HG03342 (cell line): ENCODE results near the gene CASD1.

Experiments used
- ATAC-seq: cut with Tn5 transposase; IDR thresholded peaks from one replicate; pipeline ENCODE4 v1.9.1; 2021; ENCODE audit warnings: mild to moderate bottlenecking, moderate library complexity; ENCODE audit not compliant: unreplicated experiment

CASD1 gene

DNA sequence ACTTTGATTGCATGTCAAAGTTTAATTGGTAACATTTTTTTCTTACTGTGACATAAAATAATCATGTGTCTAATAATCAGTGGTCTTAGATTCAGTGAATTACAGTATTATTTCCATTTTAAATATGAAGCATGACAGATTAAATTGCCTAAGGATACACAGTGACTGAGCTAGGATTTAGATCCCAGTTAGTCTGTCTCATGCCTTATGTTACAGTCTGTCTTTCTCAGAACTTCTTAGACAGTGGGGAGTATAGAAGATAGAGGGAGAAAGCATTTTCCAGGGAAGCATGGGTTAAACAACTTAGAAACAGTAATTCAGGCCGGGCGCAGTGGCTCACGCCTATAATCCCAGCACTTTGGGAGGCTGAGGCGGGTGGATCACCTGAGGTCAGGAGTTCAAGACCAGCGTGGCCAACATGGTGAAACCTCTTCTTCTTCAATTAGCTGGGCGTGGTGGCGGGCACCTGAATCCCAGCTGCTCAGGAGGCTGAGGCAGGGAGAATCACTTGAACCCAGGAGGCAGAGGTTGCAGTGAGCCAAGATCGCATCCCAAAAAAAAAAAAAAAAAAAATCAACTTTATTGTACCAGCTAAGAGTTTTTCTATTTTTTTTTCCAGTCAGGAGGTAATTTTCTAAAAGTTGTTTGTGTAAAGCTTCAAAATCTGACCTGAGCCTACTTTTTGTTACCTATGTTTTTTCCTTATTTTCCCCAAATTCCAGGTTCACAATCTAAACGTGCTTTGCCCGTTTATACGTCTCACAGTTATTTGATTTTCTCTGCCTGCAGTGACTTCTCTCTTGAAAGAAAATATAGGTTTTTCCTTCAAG, 3.3 kb downstream of the CASD1 start:
- no peak for ATAC-seq

DNA sequence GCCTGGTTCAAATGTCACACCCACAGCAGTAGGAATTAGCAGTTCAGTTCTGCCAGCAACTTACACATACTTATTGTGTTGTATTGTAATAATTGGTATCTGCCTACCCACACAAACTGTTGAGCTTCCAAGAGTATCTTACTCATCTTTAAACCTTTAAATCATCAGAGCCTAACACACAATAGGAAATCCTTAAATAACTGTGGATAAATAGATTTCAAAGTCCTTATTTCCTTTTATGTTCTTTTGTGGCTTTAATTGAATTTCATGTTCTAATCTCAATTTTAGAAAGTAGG, 3.9 kb downstream of the CASD1 start:
- no peak for ATAC-seq

DNA sequence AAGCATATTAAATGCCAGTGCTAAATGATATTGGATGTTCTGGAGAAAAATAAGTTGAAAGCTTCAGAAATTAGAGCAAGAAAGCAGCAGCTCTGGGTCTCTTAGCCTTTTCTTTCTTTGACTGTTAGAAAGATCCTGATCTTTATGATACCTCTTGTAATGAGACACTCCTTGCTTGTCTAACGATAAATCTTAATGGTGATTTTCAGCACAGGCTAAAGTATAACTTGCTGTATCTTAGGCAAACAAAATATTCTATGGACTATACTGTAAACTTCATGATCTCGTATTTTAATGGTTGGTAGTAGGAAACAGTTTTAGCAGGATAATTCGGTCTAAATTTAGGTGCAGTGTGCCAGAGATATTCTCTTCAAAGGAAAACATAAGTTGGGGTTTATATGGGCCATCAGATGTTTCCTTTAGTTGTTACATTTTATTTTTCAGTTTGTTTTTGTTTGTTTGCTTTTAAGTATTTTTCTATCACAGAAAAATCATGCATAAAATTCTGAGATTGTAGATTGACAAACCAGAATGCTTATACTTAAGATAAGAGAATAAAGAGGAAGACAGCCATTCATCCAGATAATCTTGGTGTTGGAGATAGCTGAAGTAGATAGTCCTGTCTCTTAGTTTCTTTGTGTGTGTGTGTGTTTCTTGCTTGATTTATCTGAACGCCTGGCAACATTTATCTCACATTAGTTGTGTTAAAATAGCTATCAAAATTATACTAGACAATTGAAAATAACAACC, 4.7 kb downstream of the CASD1 start:
- no peak for ATAC-seq

DNA sequence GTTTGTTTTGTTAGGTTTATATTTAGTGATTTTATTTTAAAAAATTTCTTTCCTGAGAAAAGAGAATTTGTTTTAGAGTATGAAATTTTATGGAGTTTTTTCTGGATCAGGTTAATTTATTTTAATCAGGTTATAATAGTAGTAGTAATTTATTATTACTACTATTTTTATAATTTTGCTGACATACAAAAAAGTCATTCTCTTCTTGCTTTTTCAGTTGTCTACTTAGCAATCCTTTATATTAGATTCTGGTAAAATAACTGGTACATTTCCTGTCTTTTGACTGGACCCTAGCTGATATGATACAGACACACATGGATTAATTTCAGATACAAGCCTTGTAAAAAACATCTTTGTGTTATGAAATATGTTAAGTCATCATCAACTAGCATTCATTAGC, 5.3 kb downstream of the CASD1 start:
- ATAC-seq, result no peak

DNA sequence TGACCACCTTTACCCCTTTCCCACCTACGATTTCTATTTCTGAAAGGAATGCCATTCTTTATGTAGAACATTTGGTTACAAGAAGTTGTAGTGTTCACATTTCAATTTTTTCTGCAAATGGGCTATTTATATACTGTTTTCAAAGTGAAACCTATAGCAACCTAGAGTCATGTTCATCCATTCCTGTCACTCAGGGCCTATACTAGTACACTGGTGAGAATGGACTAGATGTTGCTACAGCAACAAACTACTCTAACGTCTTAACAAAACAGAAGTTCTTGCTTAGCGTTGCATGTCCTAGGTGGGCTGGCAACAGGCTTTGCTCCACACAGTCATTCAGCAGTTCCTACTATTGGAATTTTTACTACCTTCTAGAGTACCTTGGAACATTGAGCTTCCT, 16.3 kb downstream of the CASD1 start:
- peak; percentile 64 for ATAC-seq

DNA sequence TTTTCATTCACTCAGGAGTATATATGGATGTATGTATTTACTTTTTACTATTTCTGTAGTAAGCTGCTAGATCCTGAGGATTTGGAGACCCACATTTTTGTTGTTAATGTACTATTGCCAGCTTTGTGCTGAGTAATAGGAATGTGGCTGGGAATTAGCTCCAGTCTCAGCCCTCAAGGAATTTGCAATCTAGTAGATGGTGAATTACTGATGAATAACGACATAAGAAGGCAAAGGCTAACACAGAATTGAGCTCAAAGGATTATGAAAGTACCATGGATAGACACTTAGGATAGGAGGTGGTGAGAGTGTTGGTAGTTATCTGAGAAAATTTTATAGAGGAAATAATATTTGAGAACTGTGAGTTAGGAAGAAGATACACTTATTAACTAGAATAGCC, 19.9 kb downstream of the CASD1 start:
- ATAC-seq, result no peak

DNA sequence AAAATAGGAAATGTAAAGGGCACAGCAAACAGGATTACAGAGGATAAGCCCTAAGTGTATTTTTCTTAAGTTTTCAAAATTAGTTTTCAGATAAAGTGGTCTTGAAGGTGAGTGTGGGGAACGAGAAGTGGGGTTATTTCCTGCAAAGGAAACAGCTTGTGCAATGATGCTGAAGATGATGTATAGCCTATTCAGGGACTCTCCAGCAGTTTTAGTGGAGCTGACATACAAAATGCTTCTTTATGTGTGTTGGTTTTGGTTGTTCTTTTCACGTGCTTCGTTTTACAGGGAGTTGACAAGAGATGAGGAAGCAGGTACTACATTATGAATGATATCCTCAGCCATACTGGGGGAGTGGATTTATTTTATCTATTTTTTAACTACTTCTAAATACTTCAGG, 20.5 kb downstream of the CASD1 start:
- no peak for ATAC-seq

DNA sequence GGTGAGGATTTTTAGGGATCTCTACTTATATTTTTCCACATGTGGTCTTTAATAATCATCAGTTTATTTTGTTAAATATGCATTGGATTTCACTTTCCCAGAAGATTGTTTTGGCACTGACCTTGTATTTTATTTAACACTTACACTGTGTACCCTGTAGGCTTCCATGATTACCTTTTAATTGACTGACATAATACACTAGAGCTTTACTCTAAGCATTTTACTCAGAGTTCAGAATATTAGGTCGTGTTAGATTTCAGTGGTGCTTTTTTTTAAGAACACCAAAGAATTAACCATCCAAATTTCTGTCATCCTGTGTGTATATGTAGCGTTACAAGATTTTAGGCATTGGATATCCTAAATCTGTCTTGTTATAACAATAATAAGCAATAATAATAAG, 23.1 kb downstream of the CASD1 start:
- ATAC-seq, result no peak

DNA sequence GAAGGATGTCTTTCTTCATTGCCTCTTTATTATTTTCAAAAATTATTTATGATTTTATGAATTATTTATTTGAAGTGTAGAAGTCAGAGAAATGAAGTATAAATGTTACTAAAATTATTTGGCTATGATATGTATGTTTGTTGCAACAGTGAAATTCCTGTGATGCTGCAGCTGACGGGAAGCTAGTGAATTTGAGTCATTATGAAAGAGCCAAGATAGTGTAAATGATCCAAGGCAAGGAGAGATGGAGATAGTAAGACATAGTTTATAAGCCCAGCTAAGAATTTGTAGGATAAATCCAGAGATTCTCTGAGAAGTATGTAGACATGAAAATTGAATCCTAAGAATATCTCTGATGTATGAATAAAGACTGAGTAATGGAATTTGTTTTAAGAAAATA, 30.8 kb downstream of the CASD1 start:
- ATAC-seq, result no peak

DNA sequence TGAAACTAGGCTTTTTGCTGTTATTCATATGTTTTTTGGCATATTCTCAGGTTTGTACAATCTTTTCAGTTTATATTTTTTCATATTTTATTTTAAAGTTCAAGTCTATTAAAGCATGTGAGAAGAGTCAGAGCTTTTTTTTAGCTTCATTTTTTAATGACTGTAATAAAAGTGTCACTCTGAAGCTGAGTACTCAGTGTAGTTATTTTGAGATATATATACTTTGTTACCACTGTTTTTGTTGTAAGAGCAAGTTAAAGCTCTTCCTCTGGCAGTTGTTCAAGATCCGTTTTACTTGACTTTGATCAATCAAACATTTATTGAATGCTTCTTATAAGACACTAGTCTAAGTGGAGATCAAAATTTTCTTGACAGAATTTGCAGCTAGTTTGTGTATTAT, 37.5 kb downstream of the CASD1 start:
- ATAC-seq, result no peak

DNA sequence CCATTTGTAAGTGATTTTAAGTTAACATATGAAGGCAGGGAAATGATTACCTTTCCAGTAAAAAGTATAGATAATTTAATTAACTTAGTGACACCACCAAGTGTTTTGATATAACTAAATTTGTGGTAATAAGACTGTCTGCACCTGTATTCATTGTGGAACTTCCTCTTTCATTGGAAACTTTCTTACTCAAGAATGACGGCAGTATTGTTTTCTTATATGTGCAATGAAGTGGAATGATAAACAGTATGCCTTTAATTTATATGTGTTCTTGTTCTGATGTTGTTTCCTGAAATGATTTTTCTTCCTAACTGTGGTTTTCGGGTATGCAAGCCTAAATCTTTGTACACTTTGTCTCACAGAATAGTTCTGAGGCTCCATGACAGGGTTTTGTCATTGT, 46.4 kb downstream of the CASD1 start:
- peak; percentile 73 for ATAC-seq

DNA sequence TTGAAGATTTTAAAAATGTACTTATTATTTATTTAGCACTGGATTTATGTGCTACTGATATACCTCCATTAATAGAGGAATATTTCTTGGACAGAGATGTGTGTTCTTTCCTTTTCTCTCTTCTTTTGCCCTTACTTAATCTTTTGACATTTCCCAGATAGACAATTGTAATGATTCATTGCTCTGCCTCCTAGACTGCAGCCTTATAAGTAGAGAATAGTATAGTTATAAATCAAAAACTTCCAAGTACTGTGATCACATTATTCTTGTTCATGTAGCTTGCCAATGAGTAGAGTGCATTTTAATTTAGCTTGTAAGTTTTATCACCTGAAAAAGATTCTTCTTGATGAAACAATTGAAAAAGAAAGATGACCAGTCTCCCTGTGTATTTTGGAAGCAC, 47.6 kb downstream of the CASD1 start:
- no peak for ATAC-seq

DNA sequence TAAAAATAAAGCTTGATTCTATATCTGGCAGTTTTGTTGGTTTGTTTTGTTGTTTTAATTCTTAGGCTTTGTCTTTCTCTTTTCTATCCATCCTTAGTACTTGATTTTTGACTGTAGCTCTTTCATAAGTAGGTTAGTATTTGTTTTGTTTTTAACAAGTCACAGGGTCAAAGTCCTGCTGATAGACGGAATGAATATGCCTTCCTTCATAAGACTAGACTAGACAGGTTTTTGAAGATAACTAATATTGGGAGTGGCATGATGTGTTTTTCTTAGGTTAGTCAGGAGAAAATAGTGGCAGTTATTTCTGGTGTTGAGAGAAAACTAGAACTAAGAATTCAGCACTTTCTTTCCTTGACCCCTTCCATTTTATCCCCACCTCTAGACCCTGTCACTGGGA, 50.4 kb downstream of the CASD1 start:
- no peak for ATAC-seq

DNA sequence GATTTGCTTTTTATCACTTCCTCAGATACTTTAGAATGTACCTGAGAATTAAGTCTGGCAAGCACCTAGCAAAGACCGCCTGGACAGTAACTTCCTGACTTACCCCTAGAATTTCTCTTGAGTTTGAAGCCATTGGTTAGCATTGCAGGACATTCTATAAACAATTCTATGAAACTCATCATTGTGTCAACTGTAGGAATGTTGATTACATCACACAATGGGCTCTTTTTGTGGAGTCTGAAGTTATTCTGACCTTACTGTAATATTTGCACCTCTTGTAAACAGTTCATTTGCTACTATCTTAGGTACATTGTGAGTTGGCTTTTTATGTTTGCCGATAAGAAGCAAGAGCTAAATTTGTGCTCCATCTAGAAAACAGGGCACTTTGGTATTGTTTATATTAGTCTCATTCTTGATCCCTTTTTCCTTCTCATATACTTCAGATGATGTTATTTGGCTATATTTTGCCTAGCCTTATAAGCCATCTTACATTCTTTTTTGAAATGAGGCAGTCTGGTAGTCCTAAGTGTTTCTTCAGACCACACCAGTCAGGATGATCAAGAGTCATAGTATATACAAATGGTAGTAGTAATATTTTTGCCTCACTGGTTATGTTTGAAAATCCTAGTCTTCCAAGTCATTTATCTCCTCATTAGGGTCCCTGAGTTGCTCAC, 52.4 kb downstream of the CASD1 start:
- no peak for ATAC-seq

DNA sequence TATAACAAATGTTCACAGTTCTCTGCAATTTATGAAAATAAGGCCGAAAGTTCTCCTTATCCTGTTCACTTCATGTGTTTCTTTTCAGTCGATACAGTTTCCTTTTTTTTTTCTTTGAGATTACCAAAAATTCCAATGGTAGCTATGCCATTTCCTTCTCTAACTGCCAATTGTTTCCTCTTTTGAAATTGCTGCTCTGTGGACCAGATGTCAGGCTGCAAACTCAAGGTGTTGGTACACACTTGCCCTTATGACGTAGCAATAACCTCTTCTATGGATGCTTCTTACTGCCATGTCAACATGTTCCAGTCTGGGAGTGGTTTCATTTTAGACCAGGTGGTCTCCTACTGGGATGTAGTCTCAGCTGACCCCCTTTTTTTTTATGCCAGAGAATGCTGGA, 52.9 kb downstream of the CASD1 start:
- no peak for ATAC-seq

DNA sequence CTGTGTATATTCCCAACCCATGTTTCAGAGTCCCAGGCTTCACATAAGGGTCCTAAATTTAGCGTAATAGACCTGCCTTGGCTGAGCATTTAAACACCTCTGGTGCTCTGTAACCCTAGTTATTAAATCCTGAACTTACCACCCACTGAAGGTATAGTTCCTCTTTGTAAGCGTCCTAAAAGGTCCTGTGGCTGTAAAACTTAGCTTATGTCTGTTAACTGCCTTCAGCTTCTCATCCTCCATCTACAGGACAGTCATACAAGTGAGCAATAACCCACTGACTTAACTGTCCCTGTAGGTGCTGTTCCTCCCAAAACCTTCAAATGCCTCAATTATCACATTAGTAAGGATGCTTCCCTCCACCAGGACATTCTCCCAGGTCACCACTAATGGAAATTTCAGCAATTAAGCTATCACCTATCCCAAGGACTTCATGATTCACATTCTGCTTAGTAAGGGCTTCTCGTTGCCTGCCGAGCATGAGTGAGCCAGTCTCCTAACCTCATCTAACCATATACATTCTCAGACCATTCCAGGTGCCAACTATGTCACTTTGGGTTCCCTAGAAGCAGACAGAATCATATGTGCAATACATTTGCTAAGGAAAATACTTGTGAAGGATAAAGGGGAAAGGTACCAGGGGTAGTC, 55.8 kb downstream of the CASD1 start:
- no peak for ATAC-seq

DNA sequence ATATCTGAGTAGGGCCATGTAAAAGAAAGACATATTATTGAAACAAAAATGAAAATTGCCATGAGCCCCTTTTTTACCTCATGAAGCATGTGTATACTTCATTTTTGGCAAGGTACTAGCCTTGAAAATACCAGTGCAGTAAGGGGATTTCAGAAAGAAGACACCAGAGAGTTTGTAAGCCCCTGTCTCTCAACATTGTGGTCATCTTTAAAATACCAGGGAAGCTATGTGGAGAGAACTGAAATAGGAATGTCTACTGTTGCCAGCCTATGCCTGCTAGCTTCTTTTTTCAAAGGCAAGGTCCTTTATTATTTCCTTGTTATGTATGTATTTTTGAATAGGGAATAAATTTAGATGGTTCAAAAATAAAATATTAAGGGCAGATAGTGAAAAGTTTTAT, 57.8 kb downstream of the CASD1 start:
- no peak for ATAC-seq

DNA sequence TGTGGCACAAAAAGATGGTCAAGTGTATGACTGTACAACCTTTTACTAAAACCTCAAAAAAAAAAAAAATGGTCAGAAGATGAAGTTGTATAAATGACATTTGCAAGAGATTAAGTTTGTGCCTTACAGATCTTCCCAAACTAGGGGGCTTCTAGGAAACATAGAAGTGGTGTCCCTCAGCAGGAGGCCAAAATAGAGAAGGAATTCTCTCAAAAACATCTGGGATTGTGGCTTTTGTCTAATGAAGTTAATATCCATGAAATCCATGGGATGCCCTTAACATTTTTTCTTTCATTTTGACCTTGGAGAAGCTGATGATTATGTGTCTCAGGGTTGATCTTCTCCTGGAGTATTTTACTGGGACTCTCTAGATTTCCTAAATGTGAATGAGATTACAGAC, 62.2 kb downstream of the CASD1 start:
- ATAC-seq, result no peak

DNA sequence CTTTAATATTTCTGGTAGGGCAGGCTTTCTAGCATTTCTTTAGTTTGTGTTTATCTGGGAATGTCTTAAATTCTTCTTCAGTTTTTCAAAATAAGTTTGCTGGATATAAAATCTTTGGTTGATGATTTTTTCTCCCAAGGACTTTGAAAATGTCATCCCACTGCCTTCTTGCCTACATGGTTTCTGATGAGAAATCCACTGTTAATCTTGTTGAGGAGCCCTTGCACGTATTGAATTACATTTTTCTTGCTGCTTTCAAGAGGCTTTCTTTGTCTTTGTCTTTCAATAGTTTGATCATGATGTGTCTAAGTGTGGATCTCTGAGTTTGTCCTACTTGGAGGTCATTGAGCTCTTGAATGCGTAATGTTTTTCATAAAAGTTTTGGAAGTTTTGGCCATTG, 66.0 kb downstream of the CASD1 start:
- no peak for ATAC-seq

DNA sequence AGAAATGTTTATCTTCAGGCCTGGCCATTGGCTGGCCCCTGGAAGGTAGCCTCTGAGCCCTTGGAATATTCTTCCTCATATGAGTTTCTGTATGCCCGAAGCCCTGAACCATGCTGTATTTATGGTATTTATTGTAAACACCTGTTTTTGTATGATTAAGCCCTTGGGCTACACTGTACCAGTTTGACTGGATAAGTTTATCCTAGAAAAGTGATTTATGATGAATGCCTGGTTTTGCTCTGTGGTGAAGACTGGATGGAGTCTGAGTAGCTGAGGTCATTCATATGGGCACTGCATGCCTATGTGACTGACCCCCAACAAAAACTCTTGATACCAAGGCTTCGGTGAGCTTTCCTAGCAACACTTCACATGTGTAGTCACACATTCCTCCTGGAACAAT, 66.7 kb downstream of the CASD1 start:
- ATAC-seq, result no peak

DNA sequence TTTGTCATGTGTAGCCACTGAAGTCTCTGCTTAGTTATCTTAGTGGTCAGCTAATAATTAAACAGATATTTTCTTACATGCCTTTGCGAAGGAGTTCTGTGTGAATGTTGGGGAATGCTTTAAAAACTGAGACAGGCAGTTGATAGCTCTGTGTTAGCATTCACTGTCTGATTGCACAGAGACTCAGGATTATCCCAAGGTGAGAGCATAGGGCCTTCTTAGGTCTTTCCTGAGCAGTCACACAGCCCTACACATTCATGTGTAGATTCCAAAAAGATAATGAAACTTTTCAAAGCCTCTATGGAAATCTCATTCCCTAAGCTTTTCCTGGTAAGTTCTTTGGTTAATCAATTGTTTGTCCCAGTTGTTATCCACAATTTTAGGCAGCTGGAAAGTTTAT, 67.7 kb downstream of the CASD1 start:
- ATAC-seq, result no peak

DNA sequence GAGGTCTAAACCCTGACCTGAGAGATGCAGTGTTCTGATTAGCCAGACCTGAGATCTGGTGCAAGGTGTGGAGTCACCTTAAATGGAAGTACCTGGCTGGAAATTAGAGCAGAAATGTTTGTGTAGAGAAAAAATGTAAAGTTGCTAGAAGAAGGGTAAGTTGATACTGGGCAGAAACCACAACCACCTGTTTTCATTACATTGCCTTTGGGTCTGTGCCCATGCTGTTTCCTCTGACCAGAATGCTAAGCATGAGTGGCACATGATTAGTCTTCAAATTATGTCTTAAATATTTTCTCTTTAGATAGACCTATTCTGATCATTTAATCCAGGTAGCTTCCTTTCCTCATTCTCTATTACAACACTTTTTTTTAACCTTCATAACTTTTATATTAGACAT, 69.0 kb downstream of the CASD1 start:
- ATAC-seq, result no peak
